Muscle of arm (tissue), 14 donors: ENCODE results near the gene MRE11. TPM values are rescaled to one million over a fixed set of nuclear protein-coding genes. Genes with fewer than 3 reads are reported as not detected.

Experiments
- DNase-seq: peaks from one replicate; pipeline ENCODE4 v3.0.0-alpha.2; 2013
- long read RNA-seq, 11 donors: transcript quantifications; one replicate each; lab custom pipeline, GENCODE V29; 2026
- polyA plus RNA-seq, 12 donors: library from polyadenylated mRNA; unstranded; fragments of 120-200 nt; gene quantifications; one replicate each; pipeline ENCODE4 v1.2.1, GENCODE V29; 2013; ENCODE audit not compliant: insufficient read length in 12 of 12

Gene MRE11
- polyA plus RNA-seq: 10 to 100 TPM in 10 of 12 donors, 1 to 10 TPM in 1, not detected in 1; 9.9 to 25.8 (median 17.0) TPM
- long read RNA-seq, donor 1: 0 reads
- long read RNA-seq, donor 2, full-length matches to known transcripts: 1 of 1 reads
- long read RNA-seq, donor 2, partial matches to known transcripts: 0 of 1 reads
- long read RNA-seq, donor 2, other reads (novel, unspliced or antisense): 0 of 1 reads
- long read RNA-seq, donor 3: 0 reads
- long read RNA-seq, donor 4: 0 reads
- long read RNA-seq, donor 5: 0 reads
- long read RNA-seq, donor 6: 0 reads
- long read RNA-seq, donor 7, partial matches to known transcripts: 10 of 10 reads
- long read RNA-seq, donor 7, other reads (novel, unspliced or antisense): 0 of 10 reads
- long read RNA-seq, donor 8, full-length matches to known transcripts: 1 of 1 reads
- long read RNA-seq, donor 8, partial matches to known transcripts: 0 of 1 reads
- long read RNA-seq, donor 8, other reads (novel, unspliced or antisense): 0 of 1 reads
- long read RNA-seq, donor 9: 0 reads
- long read RNA-seq, donor 10: 0 reads
- long read RNA-seq, donor 11: 0 reads

- peak; percentile 98 for DNase-seq
These were observed at the start of gene MRE11, which contains the start of gene ANKRD49 for GRCh38 chr11:94493281-94494125. MRE11 (minus strand) TSS chr11:94493844; CDS start chr11:94492801, 1,043 bp downstream. ANKRD49 (plus strand) TSS chr11:94493984; CDS start chr11:94496694, 2,710 bp downstream.

- no peak for DNase-seq
These were observed 45.8 kb upstream of the MRE11 start for GRCh38 chr11:94539420-94539819.

GRCh38 chr11:94537031-94537600 is 43.5 kb upstream of the MRE11 start:
- DNase-seq: peak; percentile 26

- no peak for DNase-seq
These were observed 42.7 kb upstream of the MRE11 start for GRCh38 chr11:94536386-94536785.

GRCh38 chr11:94533696-94534630 is 40.3 kb upstream of the MRE11 start:
- DNase-seq: peak; percentile 52

- peak; percentile 24 for DNase-seq
These were observed 39.6 kb upstream of the MRE11 start for GRCh38 chr11:94533206-94533605.

GRCh38 chr11:94532211-94532610 is 38.6 kb upstream of the MRE11 start:
- no peak for DNase-seq

- DNase-seq: no peak
These were observed 34.9 kb upstream of the MRE11 start for GRCh38 chr11:94528551-94528950.

GRCh38 chr11:94526645-94527438 is 33.2 kb upstream of the MRE11 start:
- DNase-seq: no peak

- peak; percentile 22 for DNase-seq
These were observed 32.1 kb upstream of the MRE11 start for GRCh38 chr11:94525546-94526324.

- DNase-seq: no peak
These were observed 30.7 kb upstream of the MRE11 start for GRCh38 chr11:94524341-94524740.

- DNase-seq: no peak
These were observed 28.0 kb upstream of the MRE11 start for GRCh38 chr11:94521684-94522083.

- DNase-seq: peak; percentile 45
These were observed 25.9 kb upstream of the MRE11 start for GRCh38 chr11:94519478-94520084.

- no peak for DNase-seq
These were observed 24.7 kb upstream of the MRE11 start for GRCh38 chr11:94518300-94518699.

- no peak for DNase-seq
These were observed 23.1 kb upstream of the MRE11 start for GRCh38 chr11:94516725-94517124.

- no peak for DNase-seq
These were observed 21.8 kb upstream of the MRE11 start for GRCh38 chr11:94515398-94515797.

GRCh38 chr11:94513091-94513490 is 19.4 kb upstream of the MRE11 start:
- DNase-seq: no peak

GRCh38 chr11:94511932-94512781 is 18.5 kb upstream of the MRE11 start, which contains the start of gene C11orf97:
C11orf97 (plus strand) TSS chr11:94512461; CDS start chr11:94512529, 68 bp downstream.
- peak; percentile 49 for DNase-seq
